ENCODE results near the gene TUBB. TPM values are rescaled to one million over a fixed set of nuclear protein-coding genes. Genes with fewer than 3 reads are reported as not detected.
A peak's percentile ranks its signal among the peaks of the same experiment; 100 is the strongest.

The TUBB gene
- total and polyA plus RNA-seq, 9 of the 15 experiments (the other 6 are each of a cell fraction or from before 2014, with no cell fraction given) = 971 to 2,870 (median 1,478) TPM

GRCh38 chr6:30687659-30688431 is 32.3 kb upstream of the TUBB start (continued):
- no peak for TF ChIP-seq ZNF592 (IDR thresholded peaks at IDR 0.05)
- TF ChIP-seq ZNF253 (CRISPR knock-in tag; conservative IDR thresholded peaks at IDR 0.05) = no peak
- no peak for TF ChIP-seq PHB (CRISPR knock-in tag; IDR thresholded peaks at IDR 0.05)
- TF ChIP-seq POLR2A (conservative IDR thresholded peaks at IDR 0.05) = no peak
- TF ChIP-seq FUS (optimal IDR thresholded peaks at IDR 0.05; ENCODE audit: low read depth, low read length) = no peak
- TF ChIP-seq ZNF778 (CRISPR knock-in tag; IDR thresholded peaks at IDR 0.05) = no peak
- no peak for TF ChIP-seq ZNF79 (CRISPR knock-in tag; IDR thresholded peaks at IDR 0.05; ENCODE audit: low read depth)
- 0 out of 2 replicates have a peak, but pooled peaks have one; percentile 1 for TF ChIP-seq CREB1 (IDR thresholded peaks at IDR 0.05)
- TF ChIP-seq CREB1 (CRISPR knock-in tag; IDR thresholded peaks at IDR 0.05) = no peak; the same call in 1 of the 2 replicates
- TF ChIP-seq ETV1 (tag; conservative IDR thresholded peaks at IDR 0.05; ENCODE audit: low read depth) = no peak
- TF ChIP-seq ZNF609 (CRISPR knock-in tag; IDR thresholded peaks at IDR 0.05; ENCODE audit: borderline replicate concordance) = no peak
- no peak for TF ChIP-seq STAT5B (CRISPR knock-in tag; IDR thresholded peaks at IDR 0.05)
- TF ChIP-seq WHSC1 (IDR thresholded peaks at IDR 0.05; ENCODE audit: low read length) = no peak
- 0 out of 2 replicates have a peak, but pooled peaks have one; percentile 4 for TF ChIP-seq DPF2 (IDR thresholded peaks at IDR 0.05)
- TF ChIP-seq ZNF449 (CRISPR knock-in tag; IDR thresholded peaks at IDR 0.05) = no peak

All from K562 (cell line).